Right lobe of liver (tissue), 6 donors: ENCODE measurements around the gene GARIN5B. TPM values are rescaled to one million over a fixed set of nuclear protein-coding genes. Genes with fewer than 3 reads are reported as not detected.
A peak's percentile ranks its signal among the peaks of the same experiment; 100 is the strongest.

Source experiments
- ATAC-seq, 4 donors: fragments of 200-7000 bp; cut with Tn5 transposase; one replicate each; pipeline ENCODE4 v1.9.1; 2020; ENCODE audit warnings: mild to moderate bottlenecking in 4 of 4, moderate library complexity in 4 of 4
- DNase-seq, 3 donors: peaks; one replicate each; pipeline ENCODE4 v3.0.0-alpha.2; 2020
- H3K27ac ChIP-seq, 3 donors: fragments of 200-600 bp; one replicate each; pipeline ENCODE4 v1.8.0; 2022
- H3K27me3 ChIP-seq, 2 donors: fragments of 200-600 bp; one replicate each; pipeline ENCODE4 v1.8.0; 2022
- H3K36me3 ChIP-seq, 4 donors: fragments of 200-600 bp; sonication (generic) in 1 of 4; one replicate each; pipeline versions ENCODE4 v1.5.1 to v1.8.0; 2017 to 2022; ENCODE audit warnings: control low read depth in 1 of 4
- H3K4me1 ChIP-seq, 4 donors: fragments of 200-600 bp; sonication (generic) in 1 of 4; one replicate each; pipeline versions ENCODE4 v1.5.1 to v1.8.0; 2017 to 2022; ENCODE audit warnings: control low read depth in 1 of 4
- H3K4me3 ChIP-seq, 3 donors: fragments of 200-600 bp; one replicate each; pipeline ENCODE4 v1.8.0; 2022
- H3K9me3 ChIP-seq, 4 donors: fragments of 200-600 bp; sonication (generic) in 1 of 4; one replicate each; pipeline versions ENCODE4 v1.5.1 to v1.8.0; 2017 to 2022; ENCODE audit warnings: control low read depth in 1 of 4
- POLR2A ChIP-seq: fragments of 450-650 bp; IDR thresholded peaks from one replicate; pipeline ENCODE4 v1.6.1; 2017; ENCODE audit warnings: antibody characterized with exemption, mild to moderate bottlenecking
- WGBS: methylation state at CpG from one replicate; pipeline ENCODE4 v1.1.6; 2018; ENCODE audit warnings: low coverage, low lambda C conversion rate; ENCODE audit not compliant: insufficient coverage; ENCODE audit errors: missing lambda C conversion rate; 5-methylcytosine and 5-hydroxymethylcytosine counted together
- intact Hi-C, 2 donors: fragments of 100-400 bp; cut with DNase I; formaldehyde crosslinking; loops; one replicate each; pipeline versions ENCODE4 v1.11.2 to v1.14.1; 2022
- total RNA-seq, 6 experiments: library from RNA; depleted of rRNA in 2 of 6; stranded (reverse); fragments of >200 nt in 2 of 6; fragmentation: NEBNext Ultra II Directional in 3 of 6; extraction: Animal tissue kit (Norgen Biotek cat#: 25700) in 3 of 6; gene quantifications; one replicate each; pipeline versions ENCODE4 v1.1.0 to v1.2.4, GENCODE V29; 2016 to 2023
- TF ChIP-seq, protein P1 (sequence below), 4 donors: fragments of 200-600 bp in 3 of 4; fragments of 450-650 bp in 1 of 4; IDR thresholded peaks; one replicate each; pipeline versions ENCODE4 v1.5.1 to v1.8.0; 2016 to 2022; ENCODE audit warnings: antibody characterized with exemption in 4 of 4, mild to moderate bottlenecking in 2 of 4
- donor health status: DM: no; HTN: yes; CAD: no.
- donor health status: DM: no; HTN: no; CAD: no.
- donor health status: DM: no; HTN: no; CAD: no.
- donor health status: DM: no; HTN: yes; CAD: no.
- donor health status: DM: no; HTN: yes; CAD: no.

GARIN5B gene
- total RNA-seq, 6 experiments from 2014 or later, result not detected

DNA sequence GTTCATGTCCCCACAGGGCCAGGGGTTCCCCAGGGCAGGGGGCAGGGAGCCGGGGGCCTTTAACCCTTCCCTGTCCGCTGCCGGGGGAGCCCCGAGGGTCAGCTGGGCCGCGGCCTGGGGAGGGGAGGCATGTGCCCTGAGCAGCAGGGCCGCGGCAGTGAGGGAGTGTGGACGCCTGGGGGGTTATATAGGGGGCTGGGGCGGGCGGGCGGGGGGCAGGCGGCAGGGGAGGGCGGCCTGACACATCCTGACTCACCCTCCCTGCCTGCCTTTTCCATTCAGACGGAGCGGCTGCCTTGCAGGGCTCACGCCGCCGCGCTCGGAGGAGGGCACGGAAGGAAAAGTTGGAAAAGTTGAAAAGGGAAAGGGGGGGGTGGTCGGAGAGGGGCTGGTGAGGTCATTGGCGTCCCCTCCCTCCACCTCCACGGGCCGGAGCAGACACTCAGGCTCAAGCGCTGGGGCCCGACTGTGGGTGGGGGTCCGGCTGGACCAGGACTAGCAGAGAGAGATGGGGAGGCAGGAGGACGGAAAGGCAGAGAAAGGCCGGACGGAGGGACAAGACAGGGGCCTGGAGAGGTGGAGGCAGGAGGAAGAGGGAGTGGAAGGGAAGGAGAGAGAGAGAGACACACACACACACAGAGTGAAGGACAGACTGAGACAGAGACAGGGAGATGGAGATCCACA, 7.4 kb upstream of the GARIN5B start, which contains the start of gene IL11:
TSS of gene IL11 (minus strand) at position 159 of the 684 bp plus-strand sequence. CDS start at position 6, 153 bp downstream.
- H3K27ac ChIP-seq, result no peak within 1 kb of the TSS
- peaks cover 0 to 17% of the 10 kb centered on the region in 2 donors for H3K27me3 ChIP-seq
- TF ChIP-seq, protein P1, sequence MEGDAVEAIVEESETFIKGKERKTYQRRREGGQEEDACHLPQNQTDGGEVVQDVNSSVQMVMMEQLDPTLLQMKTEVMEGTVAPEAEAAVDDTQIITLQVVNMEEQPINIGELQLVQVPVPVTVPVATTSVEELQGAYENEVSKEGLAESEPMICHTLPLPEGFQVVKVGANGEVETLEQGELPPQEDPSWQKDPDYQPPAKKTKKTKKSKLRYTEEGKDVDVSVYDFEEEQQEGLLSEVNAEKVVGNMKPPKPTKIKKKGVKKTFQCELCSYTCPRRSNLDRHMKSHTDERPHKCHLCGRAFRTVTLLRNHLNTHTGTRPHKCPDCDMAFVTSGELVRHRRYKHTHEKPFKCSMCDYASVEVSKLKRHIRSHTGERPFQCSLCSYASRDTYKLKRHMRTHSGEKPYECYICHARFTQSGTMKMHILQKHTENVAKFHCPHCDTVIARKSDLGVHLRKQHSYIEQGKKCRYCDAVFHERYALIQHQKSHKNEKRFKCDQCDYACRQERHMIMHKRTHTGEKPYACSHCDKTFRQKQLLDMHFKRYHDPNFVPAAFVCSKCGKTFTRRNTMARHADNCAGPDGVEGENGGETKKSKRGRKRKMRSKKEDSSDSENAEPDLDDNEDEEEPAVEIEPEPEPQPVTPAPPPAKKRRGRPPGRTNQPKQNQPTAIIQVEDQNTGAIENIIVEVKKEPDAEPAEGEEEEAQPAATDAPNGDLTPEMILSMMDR (IDR thresholded peaks at IDR 0.05), result no peak
- no peak for TF ChIP-seq POLR2A
- WGBS, result 5% methylated on average over 29 of the region's 32 CpGs
- intact Hi-C loops, result loop anchor here in 1 of 2 donors (10.0 kb wide), 1 partner anchor 76 kb away; no protein-coding TSS in a partner anchor
- H3K4me1 ChIP-seq, result no peaks in the 10 kb centered on the region
- H3K4me3 ChIP-seq, result no peak within 1 kb of the TSS
- no peaks in the 10 kb centered on the region for H3K9me3 ChIP-seq
- no peaks in the 10 kb centered on the region for H3K36me3 ChIP-seq
- ATAC-seq (no peak), DNase-seq (no peak)

DNA sequence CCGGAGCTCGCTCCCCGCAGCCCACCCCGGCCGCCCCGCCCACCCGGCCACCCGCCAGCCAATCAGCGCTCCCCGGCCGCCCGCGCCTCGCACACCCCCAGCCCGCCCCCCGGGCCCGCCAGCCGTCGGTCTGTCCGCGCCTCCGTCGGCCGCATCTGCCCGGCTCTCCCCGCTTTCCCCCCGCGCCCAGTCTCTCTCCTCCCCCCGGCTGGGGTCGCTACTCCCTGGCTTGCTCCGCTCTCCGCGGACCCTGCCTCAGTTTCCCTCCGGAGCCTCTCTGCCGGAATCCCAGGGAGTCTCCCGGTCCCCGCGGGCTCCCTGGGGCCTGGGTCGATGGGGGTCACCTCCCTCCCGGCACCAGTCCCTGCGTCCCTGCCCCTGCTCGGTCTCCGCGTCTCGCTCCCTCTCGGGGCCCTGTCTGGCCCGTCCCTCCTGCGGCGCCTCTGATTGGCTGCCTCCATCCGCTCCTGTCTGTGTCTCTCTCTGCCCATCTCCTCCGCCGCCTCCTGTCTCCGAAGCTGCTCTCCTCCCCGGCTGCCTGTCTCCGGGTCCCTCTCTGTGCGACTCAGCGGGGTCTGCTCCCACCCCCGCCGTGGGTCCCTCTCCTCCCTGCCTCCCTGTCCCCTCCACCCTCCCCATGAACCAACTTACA, 6.7 kb upstream of the GARIN5B start:
- Histone ChIP-seq H3K27me3 (peaks cover 0 to 15% of the 10 kb centered on the region in 2 donors), H3K4me1 (no peaks in the 10 kb centered on the region), H3K4me3 (no peak overlapping the region), H3K36me3 (no peaks in the 10 kb centered on the region), H3K9me3 (no peaks in the 10 kb centered on the region), H3K27ac (no peak overlapping the region)
- DNase-seq (no peak), ATAC-seq (peak in 1 of 4 donors; percentile 6)
- intact Hi-C loops, result loop anchor here in 1 of 2 donors (10.0 kb wide), 1 partner anchor 75 kb away; no protein-coding TSS in a partner anchor
- no peak for TF ChIP-seq POLR2A
- TF ChIP-seq, protein P1 (IDR thresholded peaks at IDR 0.05), result no peak
- WGBS, result 4% methylated on average over 26 of the region's 59 CpGs

DNA sequence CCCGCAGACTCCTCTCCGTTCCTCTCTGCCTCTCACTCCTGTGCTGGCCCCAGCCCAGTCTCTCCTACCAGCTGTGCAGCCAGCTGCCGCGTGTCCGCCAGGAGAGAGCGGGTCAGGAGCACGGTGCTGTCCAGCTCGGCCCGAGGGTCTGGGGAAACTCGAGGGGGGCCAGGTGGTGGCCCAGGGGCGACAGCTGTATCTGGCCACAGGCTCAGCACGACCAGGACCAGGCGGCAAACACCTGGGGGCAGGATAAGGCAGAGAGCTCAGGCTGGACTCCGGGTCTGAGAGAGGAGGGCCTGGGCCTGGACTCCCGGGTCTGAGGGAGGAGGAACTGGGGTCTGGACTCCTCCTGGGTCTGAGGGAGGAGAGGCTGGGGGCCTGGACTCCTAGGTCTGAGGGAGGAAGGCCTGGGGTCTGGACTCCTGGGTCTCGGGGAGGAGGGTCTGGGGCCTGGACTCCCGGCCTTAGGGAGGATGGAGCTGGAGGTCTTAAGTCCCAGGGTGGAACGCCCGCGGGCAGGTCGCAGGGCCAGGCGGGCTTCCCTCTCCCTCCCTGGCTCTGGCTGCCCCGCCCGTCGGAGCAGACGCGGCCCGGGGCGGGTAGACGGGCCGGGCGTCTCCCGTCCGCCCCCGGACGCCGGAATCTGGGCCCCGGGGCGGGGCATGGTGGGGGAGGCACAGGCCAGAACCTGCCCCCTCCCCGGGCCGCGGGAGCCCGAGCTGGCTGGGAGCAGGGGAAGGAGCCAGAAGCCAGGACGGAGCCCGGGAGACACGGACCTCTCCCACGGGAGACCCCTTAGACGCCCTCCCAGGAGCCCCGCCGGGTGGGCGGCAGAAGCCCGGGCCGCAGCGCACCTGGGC, 5.9 kb upstream of the GARIN5B start:
- no peak for DNase-seq
- intact Hi-C loops, result no loop called here
- no peaks in the 10 kb centered on the region for H3K9me3 ChIP-seq
- H3K36me3 ChIP-seq, result no peaks in the 10 kb centered on the region
- peak; percentile 6 to 55 (median 29) for ATAC-seq
- 0% methylated on average over 8 of the region's 54 CpGs for WGBS
- H3K27ac ChIP-seq, result no peak overlapping the region
- no peaks in the 10 kb centered on the region for H3K4me1 ChIP-seq
- no peak overlapping the region for H3K4me3 ChIP-seq
- H3K27me3 ChIP-seq, result peaks cover 0 to 15% of the 10 kb centered on the region in 2 donors
- TF ChIP-seq POLR2A, result no peak
- TF ChIP-seq, protein P1 (IDR thresholded peaks at IDR 0.05), result no peak

DNA sequence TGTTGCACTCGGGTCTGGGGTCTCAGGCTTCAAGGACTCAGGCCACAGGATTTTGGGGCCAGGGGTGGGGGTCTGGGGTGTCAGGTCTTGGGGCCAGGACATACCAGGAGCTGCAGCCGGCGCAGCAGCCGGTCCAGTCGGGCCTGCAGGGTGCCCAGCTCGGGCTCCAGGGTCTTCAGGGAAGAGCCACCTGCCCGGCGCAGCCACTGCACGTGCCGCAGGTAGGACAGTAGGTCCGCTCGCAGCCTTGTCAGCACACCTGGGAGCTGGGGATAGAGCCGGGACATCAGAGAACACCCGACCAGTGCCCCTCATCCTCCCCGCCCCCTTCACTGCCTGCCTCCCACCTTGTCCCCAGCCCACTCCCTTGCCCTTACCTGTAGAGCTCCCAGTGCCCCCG, 5.0 kb upstream of the GARIN5B start:
- no peaks in the 10 kb centered on the region for H3K36me3 ChIP-seq
- no peaks in the 10 kb centered on the region for H3K4me1 ChIP-seq
- H3K9me3 ChIP-seq, result no peaks in the 10 kb centered on the region
- no CpG with 5 or more reads among the region's 16 CpGs for WGBS
- ATAC-seq, result no peak
- no peak for DNase-seq
- peaks cover 0 to 15% of the 10 kb centered on the region in 2 donors for H3K27me3 ChIP-seq
- H3K4me3 ChIP-seq, result no peak overlapping the region
- H3K27ac ChIP-seq, result no peak overlapping the region
- intact Hi-C loops, result no loop called here
- TF ChIP-seq POLR2A, result no peak
- TF ChIP-seq, protein P1 (IDR thresholded peaks at IDR 0.05), result no peak
